Renal cortex interstitium (tissue), 11 donors: ENCODE results near the gene NRAP. TPM values are rescaled to one million over a fixed set of nuclear protein-coding genes. Genes with fewer than 3 reads are reported as not detected.

Experiments
- DNase-seq, 11 donors: peaks; one replicate each; pipeline ENCODE4 v3.0.0-alpha.2; 2013; ENCODE audit warnings: low read depth in 9 of 11, low spot score in 4 of 11; ENCODE audit errors: extremely low read depth in 1 of 11
- polyA plus RNA-seq, 3 donors: library from polyadenylated mRNA; unstranded; fragments of 120-200 nt; gene quantifications; one replicate each; pipeline ENCODE4 v1.2.1, GENCODE V29; 2013; ENCODE audit not compliant: insufficient read length in 3 of 3

The NRAP gene
- polyA plus RNA-seq, 3 donors, result 0.03 TPM; not detected in 2

DNA sequence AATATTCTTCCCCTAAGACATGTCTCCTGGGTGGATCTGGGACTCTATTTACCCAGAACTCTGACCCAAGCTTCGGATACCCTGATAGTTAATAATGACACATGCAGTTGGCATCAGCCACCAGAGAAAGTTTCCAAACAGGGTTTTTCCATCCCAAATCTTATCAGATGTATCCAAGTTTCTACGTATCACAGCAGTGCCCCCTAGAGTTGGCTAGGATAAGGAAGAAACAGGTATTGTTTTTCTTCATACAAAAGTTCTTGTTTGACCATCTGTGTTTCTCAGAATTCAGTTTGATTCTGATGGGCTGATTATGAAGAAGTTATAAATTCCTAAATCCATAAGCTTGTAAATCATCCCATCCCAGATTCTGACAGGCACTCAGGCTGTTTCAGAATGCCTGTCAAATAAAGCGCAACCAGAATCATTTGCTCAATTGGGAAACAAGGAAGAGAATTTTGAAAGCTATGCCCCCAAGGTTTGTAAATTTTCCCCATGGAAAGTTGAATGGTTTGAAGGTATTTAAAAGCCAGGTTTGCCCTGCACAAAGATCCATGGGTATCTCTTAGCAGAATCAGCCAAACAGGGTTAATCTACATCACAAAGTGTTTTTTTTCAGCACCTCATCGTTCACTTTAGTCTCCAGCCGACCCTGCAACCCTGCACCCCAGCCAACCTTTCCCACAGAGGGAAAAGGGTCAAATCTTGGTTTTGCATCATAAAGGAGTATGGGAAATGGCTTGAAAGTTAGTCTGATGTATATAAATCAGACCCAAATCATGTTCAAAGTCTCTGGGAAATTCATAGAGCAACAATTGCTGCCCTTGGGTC is 47.4 kb downstream of the NRAP start:
- DNase-seq, result peak in 1 of 11 donors; percentile 22

DNA sequence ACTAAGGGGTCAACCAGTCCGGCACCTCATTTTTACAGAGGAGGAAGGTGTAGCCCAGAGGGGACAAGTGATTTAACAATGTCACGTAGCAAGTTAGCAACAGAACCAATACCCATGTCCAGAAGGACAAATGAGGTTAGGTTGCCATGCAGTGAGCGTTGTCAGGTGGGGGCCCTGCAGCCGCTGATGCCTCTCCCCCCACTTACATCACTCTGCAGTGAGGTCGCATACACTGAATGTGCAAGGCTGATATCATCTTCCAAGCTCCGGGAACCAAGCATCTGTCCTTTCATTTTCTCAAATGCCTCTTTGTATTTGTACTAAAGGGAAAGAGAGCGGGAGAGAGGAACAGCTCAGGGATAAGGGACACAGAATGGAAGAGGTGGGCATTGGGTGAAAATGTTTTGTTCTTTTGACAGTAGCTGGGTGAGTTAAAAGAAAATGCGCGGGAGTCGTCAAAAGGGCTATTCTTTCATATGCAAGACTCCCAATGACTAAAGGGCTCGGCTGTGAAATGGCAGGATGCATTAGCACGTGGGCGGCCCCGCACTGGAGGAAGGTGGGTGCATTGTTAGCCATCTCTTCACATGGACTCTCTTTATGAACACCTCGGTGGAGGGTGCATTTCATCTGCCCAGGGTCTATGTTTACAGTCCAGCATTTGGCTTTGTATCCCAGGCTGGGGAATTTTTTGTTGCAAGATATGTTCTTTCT is 49.7 kb downstream of the NRAP start:
- no peak for DNase-seq

DNA sequence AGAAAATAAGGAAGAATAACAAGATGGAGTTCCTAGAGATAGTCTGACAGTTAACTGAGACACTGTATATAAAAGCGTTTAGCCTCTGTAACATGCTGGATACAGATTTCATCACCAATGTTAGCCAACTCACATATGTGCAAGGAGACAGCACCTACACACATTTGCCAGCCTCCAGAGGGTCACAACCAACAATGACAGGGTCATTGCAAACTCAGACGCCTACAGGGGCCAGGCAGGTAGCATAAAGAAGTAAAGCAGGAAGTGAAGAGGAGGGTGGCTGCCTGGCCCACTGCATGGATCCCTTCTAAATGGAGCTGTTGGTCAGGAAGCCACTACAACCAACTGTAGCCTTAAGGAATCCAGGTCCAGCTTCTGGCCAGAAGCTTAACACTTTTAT is 50.4 kb downstream of the NRAP start:
- DNase-seq, result no peak

DNA sequence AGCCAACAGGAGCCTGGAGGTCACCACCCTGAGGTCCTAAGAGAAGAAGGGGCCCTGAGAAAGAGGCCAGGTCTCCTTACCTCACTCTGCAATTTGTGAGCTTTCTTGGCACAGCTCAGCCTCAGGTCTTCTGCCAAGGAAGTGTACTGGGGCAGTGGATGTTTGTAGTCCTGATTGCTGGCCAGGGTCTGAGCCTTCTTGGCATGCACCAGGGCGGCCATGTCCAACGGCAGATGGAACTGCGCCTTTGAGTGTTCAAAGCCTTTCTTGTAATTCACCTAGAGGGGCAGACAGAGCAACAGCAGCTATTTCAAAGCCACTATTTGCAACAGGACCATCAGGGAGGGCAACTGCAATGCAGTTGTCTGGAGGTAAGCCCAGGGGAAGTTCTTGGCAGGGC is 51.7 kb downstream of the NRAP start:
- no peak for DNase-seq

DNA sequence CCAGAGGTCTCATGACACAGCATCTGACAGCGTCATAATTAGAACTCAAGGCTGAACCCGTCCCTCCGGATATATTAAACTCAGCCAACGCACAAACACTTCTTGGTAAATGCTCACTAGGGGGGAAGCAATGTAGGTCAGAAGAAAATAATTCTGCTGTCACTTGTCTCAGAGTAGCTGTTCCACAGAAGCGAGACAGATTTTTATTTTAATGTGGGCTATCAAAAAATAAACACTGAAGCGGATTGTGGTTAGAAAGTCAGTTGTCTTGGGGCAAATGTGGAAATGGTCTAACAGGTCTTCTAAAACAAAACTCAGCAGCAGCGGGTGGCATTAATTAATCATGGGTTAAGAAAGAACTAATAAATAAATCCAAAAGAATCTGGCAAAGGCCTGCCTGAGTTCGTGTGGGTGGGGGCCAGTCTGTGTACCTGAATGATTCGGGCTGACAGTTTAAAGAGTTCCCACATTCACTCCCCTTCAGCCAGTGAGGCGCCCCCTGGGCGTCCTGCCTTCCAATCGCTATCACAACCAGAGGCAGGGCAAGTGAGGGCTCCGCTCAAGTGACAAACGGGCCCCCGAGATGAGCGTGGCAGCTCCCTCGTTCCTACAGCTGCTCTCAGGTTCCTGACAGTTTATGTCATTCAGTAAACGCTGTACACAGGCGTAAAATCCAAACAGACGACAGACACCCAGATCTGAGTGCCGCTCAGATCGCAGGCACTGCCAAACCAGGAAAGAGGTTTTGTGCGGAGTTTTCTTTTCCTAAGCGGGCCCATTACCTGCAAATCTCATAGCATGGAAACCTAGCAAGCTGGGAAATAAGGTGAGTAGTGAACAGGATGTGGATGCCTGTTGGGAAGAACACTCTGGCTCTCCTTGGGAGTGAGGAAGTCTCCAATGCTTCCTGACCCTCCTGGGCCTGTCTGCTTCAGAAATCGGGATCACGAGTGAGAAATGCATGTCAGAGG is 52.9 kb downstream of the NRAP start:
- peak in 1 of 11 donors; percentile 25 for DNase-seq

DNA sequence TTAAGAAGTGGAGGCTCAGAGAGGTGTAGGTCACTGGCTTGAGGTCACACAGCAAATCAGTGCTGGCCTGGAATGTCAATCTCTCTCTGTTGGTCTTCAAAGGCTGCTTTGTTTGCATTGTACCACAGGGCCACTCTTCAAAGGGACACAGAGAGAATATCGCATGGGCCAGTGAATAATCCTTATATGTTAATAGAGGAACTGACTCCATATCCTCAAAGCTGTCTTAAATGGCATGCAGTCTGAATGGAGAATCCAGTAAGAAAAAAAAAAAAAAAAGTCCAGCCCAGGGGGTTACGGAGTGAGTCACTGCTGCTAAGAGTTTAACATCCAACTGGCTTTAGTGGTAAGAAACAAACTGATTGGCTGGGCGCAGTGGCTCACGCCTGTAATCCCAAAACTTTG is 54.1 kb downstream of the NRAP start:
- DNase-seq, result no peak

DNA sequence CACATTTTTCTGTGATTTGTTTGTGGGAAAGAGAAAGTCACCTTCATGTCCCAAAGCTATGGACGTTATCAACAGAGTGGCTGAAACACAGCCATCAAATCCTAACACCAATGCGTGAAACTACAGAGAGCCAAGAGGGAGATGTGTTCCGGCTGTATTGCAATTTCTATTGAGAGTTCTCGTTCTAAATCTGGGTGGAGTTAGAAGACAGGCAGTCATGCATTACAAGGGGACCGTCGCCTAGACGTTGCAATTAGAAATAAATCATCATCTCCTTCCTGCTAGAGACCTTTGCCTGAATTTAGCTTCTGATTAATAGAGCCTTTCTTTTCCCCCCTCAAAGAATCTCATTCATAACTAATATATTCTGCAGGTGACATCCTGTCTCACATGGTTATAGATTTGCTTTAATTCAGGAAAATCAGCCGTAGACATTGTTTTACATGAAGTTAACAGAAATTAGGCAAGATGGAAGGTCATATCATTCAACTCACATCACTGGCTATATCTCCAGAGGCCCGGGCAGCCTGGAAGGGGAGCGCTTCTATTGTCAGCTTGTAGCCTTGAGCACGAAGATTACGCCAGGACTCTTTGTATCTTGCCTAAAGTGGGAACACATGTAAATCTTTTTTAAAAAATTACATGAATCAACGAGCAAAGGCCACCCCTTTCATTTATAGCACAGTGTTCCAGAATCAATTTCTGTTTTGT is 58.4 kb downstream of the NRAP start:
- DNase-seq, result no peak

DNA sequence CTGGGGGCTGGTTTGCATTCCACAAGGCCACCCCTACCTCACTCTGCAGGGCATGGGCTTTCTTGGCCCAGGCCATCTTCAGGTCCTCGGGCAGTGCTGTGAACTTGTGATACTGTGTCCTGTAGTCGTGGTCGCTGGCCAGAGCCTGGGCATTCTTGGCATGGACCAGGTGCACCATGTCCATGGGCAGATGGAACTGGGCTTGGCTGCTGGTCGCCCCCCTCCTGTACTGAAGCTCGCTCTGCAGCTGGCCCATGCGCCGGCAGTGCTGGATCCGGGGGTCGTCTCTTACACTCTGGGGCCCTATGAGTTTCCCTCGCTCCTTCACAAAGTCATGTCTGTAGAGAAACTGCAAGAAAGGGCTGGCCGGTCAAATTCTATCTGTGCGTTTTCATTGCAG is 59.3 kb downstream of the NRAP start:
- no peak for DNase-seq

DNA sequence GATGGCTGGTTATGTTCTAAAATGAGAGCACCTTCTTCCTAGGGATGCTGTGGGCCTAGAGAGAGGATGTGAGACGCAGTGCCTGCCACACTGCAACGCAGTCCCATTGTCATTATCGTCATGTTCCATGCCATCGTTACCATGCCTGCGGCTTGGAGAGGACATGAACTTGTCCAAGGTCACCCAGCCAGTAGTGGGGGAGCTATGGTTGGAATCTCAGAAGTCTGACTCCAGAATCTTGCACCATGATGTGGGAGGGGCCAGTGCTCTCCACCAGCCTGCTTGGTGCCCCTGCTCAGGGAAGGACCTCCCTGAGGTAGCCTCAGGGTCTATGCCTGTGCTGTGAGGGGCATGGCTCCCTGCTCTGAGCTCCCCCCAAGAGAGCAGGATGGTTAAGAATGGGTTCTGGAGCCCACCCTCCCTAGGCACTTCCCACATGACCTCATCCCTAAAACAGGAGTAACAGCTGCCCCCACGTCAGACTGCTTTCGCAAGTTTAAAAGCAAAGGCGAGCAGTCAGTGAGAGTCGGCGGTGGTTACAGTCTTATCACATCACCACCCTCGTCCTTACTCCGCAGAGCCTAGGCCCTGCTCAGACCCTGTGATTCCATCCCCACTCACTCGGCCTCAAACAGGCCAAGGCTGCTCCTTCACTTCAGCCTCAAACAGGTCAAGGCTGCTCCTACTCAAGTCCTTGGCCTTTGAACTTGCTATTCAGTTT is 60.6 kb downstream of the NRAP start:
- no peak for DNase-seq

DNA sequence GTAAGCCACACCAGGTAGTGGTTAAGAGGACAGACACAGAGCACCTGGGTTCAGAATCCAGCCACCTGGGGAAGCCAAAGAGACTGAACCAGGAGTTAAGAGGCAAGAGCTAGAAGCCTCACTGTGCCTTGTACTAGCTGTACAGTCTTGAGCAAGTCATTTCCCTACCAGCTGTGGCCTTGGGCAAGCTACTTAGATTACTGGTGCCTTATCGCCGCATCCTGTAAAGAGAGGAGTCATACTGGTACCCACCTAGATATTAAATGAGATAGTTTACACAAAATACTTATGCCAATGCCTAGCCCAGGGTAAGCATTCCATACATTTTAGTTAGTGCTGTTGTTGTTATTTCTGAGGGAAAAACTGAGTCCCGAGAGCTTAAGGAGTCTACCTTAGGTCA is 63.3 kb downstream of the NRAP start:
- no peak for DNase-seq

DNA sequence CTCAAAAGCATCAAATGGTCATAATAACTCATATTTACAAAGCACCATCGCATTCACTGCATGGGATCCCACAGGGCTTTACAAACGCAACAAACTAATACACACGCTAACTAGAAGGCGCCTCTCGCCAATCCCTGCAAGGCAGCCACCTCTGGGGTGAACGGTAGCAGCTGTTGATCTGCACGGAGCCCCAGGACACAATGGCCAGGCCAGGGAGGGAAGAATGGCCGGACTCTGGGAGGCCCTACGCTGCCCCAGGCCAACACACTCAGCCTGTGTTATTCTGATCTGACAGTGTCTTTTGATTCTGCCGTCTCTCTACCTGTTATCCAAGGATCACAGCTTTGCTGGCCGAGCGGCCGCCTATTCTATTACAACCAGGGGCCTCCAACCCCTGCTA is 69.2 kb downstream of the NRAP start:
- no peak for DNase-seq

DNA sequence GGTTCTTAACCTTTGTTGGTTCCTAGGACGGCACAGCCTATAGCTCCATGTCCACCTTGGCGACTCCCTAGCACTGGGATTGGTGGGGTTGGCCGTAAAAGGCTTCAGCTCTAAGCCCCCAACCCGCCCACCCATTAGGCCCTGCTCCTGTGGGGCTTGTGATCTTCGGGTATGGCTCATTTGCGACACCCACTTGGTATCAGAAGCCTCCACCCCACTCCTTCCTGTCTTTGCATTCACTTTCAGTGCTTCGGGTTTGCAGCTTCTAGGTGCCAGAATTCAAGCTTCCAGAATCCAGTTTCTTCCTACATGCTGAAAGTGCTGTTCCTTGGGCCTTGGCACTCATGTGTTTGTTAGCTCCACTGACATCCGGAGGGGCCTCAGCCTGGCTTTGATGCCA is 71.5 kb downstream of the NRAP start:
- DNase-seq, result no peak

DNA sequence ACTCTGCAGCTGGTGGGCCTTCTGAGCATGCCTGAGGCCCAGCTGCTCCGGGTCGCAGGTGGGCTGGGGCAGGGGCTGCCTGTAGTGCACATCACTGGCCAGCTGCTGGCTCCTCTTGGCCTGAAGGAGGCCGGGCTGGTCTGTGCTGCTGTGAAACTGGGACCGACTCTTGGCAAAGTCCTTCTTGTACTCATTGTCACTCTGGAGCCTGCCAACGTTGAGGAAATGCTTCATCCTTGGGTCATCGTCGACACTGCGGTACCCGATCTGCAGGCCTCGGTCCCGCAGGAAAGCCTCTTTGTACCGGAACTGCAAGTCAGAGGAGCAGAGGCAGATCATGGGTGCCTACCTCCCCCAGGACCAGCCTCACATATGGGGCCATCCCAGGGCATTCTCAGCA is 73.3 kb downstream of the NRAP start:
- DNase-seq, result no peak

DNA sequence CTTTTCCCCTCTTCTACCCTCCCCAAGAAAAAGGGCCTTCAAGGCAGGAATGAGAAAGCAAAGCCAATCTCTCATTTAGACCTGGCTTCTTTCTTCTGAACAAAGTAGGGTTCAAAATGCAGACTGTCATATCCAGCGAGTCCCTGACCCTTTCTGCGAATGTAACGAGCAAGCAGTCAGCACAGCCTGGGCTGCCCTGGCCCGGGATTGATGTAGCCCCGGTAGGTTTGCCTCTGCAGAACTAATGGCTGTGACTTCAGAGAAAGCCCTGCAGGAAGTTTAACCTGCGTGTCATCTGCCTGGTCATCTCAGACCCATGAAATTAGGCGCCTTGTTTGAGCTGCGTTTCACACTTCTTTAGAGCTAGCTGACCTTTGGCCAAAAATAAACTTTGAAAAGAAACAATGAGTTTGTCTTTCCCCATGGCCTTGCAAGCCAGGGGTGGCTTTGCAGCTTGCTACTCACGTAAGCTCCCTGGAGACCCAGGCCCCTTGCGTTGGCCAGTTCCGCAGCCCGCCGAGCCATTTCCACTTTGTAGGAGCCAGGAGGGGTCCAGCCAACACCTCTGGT is 74.6 kb downstream of the NRAP start:
- DNase-seq, result no peak

DNA sequence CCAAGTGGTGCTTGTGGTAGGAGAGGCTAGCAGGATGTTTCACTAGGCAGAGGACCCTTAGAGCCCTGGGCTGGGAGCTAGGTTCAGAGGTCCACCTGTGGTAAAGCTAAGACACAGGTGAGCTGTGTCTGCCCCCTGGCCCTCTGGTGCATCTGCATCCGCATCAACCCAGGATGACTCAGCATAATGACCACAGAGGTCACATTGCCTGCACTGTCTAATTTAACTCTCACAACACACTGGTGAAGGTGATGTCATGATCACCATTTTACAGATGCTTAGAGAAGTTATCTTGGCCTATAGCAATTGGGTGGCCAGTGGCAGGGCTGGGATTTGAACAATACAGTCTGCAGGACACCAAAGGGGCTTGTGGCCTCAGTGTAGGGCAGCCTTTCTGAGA is 77.9 kb downstream of the NRAP start:
- DNase-seq, result no peak

DNA sequence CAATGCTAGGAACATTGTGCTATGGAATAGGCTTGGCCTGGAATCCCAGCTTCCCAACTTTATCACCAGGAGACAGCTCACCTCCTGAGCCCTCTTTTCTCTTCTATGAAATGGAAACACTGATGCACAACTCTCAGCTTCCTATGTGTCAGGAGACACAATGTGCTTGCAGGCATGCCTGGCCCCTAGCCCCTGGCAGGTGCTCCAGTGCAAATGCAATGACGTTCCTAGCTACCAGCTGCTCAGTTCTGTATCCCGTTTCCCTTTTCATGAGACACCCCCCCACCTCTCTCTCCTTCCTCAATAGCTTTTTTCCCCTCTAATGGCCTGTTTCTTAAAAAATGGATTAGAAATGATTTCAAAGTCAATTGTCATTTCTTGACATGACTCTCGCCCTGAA is 80.3 kb downstream of the NRAP start:
- no peak for DNase-seq

DNA sequence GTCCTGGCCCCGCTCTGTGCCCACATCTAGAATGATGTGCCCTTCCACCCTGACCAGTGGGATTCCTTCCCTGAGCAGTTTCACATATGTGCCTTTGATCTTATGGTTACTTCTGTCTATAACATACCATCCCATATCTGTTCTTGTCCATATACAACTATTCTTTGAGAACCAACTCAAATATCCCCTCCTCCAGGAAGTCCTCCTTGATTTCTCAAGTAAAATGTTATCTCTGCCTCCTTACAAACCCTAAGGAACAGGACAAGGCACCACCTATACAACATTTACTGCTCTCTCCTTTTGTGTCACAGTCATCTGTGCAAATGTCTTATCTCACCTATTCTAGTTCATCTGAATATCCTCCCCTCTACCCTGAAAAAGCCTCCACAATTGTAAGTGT is 82.7 kb downstream of the NRAP start:
- DNase-seq, result no peak

DNA sequence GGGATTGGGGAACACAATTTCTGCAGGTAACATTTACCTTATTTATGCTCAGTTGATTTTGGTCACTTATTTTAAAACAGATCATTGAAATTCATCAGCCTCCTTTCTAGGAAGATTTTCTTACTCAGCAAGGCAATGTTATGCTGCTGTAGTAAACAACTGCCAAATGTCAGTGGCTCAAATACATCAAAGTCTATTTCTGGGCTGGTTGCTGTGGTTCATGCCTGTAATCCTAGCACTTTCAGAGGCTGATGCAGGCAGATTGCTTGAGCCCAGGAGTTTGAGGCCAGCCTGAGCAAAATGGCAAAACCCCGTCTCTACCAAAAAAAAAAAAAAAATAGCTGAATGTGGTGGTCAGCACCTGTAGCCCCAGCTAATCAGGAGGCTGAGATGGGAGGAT is 85.1 kb downstream of the NRAP start:
- no peak for DNase-seq
